GM12865 (cell line): ENCODE data around the gene LAMP5.

Experiments
- DNase-seq: peaks from one replicate; pipeline ENCODE4 v3.0.0; 2010; ENCODE audit warnings: low read depth
- H3K4me3 ChIP-seq: 2 replicates; pipeline ENCODE4 v1.5.1; 2011; ENCODE audit warnings: mild to moderate bottlenecking, low read depth, low read length, control low read depth
- TF ChIP-seq, protein P1 (sequence below): IDR thresholded peaks from 2 replicates; pipeline ENCODE4 v1.5.1; 2011; ENCODE audit warnings: low read length, control low read depth, low read depth, inconsistent platforms; ENCODE audit not compliant: insufficient read depth; ENCODE audit errors: missing control alignments

The LAMP5 gene

GRCh38 chr20:9571783-9572182, 57.4 kb downstream of the LAMP5 start:
- TF ChIP-seq, protein P1, sequence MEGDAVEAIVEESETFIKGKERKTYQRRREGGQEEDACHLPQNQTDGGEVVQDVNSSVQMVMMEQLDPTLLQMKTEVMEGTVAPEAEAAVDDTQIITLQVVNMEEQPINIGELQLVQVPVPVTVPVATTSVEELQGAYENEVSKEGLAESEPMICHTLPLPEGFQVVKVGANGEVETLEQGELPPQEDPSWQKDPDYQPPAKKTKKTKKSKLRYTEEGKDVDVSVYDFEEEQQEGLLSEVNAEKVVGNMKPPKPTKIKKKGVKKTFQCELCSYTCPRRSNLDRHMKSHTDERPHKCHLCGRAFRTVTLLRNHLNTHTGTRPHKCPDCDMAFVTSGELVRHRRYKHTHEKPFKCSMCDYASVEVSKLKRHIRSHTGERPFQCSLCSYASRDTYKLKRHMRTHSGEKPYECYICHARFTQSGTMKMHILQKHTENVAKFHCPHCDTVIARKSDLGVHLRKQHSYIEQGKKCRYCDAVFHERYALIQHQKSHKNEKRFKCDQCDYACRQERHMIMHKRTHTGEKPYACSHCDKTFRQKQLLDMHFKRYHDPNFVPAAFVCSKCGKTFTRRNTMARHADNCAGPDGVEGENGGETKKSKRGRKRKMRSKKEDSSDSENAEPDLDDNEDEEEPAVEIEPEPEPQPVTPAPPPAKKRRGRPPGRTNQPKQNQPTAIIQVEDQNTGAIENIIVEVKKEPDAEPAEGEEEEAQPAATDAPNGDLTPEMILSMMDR = no peak
- no peak overlapping the region for H3K4me3 ChIP-seq
- DNase-seq = no peak

- no peak for DNase-seq
- TF ChIP-seq, protein P1 = no peak
- no peak overlapping the region for H3K4me3 ChIP-seq
Measured at GRCh38 chr20:9572670-9573069, 58.3 kb downstream of the LAMP5 start.

GRCh38 chr20:9573335-9574151, 59.2 kb downstream of the LAMP5 start:
- TF ChIP-seq, protein P1 = no peak
- no peak for DNase-seq
- no peak overlapping the region for H3K4me3 ChIP-seq

DNA sequence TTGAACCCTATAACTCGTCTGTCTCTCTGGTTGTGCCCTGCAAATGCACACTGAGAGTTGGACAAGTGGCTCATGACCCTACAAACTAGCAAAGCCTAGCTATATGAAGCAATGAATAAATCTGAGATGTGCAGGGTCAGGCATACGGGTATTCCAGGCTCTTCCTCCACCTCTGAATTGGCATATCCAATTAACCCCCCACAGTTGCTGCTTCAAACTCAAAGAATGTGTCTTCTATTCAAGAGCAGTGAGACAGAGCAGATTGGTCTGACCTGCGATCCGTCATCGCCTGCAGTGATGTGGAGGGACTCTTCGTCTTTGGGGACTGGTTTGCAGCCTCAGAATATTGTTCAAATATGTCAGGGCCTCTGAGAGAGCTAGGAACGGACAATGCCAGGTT, 59.8 kb downstream of the LAMP5 start:
- DNase-seq = no peak
- H3K4me3 ChIP-seq = no peak overlapping the region
- TF ChIP-seq, protein P1 = no peak

DNA sequence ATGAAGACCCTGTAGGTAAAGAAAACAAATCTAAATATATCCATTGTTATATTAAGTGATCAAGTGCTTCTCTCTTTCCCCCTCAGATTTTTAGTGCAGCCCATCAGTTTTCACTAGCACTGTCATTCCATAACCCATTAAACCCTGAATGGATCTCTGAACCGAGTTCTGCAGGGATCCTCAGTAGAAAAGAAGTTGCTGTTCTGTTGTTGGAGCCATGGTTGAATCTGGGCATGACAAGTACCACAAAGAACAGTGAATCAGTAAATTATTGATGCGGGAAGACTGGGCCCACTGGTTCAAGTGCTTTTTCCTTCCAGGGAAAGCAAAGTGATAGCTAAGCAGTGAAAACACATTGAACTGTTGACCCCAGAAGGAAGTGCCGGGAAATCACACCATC, 60.4 kb downstream of the LAMP5 start:
- no peak overlapping the region for H3K4me3 ChIP-seq
- DNase-seq = no peak
- TF ChIP-seq, protein P1 = no peak

- no peak for DNase-seq
- H3K4me3 ChIP-seq = no peak overlapping the region
- TF ChIP-seq, protein P1 = no peak
Measured at GRCh38 chr20:9575836-9576235, 61.4 kb downstream of the LAMP5 start.

DNA sequence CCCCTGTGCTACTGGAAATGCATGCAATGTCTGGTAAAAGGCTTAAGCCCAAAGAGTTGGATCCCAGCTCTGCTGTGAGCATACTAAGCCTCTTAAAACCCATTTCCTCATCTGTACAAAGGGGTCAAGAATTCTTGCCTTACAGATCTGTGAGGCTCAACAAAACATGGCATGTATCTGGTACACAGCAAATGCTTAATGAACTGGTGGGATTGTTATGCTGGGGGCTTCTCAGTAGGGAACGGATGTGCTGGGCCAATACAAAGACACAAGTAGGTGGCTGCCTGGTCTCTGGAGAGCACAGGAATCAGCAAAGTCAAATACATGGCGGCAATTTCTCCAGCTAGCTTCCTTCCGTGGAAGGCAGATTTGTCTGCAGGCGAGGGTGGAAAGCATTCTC, 62.3 kb downstream of the LAMP5 start:
- TF ChIP-seq, protein P1 = no peak
- DNase-seq = no peak

More for the DNA sequence above, 62.3 kb downstream of the LAMP5 start:
- H3K4me3 ChIP-seq = no peak overlapping the region
